Fibroblast of upper back skin (primary cell): ENCODE measurements around the gene MRPL18.
"Not testable (repeated sequence)": the region's sequence is repeated elsewhere in the genome, so short reads cannot be mapped to it uniquely, and the experiment has no call there.

Experiments used
- DNase-seq: peaks from one replicate; pipeline ENCODE4 v3.0.0-alpha.2; 2013

The MRPL18 gene

GRCh38 chr6:159790149-159790955 is at the start of gene MRPL18:
Gene MRPL18 (plus strand): TSS chr6:159790467. CDS start chr6:159790588, 121 bp downstream.
- DNase-seq, result peak; percentile 97

GRCh38 chr6:159742165-159742564 is 48.1 kb upstream of the MRPL18 start:
- DNase-seq, result no peak

- no peak for DNase-seq
These were observed 45.2 kb upstream of the MRPL18 start for GRCh38 chr6:159745081-159745480.

- DNase-seq, result no peak
These were observed 43.5 kb upstream of the MRPL18 start for GRCh38 chr6:159746759-159747158.

- not testable (repeated sequence) for DNase-seq
These were observed 42.1 kb upstream of the MRPL18 start for GRCh38 chr6:159748127-159748526.

- DNase-seq, result no peak
These were observed 38.8 kb upstream of the MRPL18 start for GRCh38 chr6:159751448-159751847.

GRCh38 chr6:159753081-159753872 is 37.0 kb upstream of the MRPL18 start:
- no peak for DNase-seq

- DNase-seq, result no peak
These were observed 35.9 kb upstream of the MRPL18 start for GRCh38 chr6:159754401-159754800.

GRCh38 chr6:159754959-159755914 is 35.0 kb upstream of the MRPL18 start:
- DNase-seq, result no peak

GRCh38 chr6:159756508-159756907 is 33.8 kb upstream of the MRPL18 start:
- DNase-seq, result no peak

- DNase-seq, result peak; percentile 94
These were observed 32.0 kb upstream of the MRPL18 start for GRCh38 chr6:159758031-159759001.

GRCh38 chr6:159759645-159760044 is 30.6 kb upstream of the MRPL18 start:
- DNase-seq, result no peak

GRCh38 chr6:159760602-159761057 is 29.6 kb upstream of the MRPL18 start:
- DNase-seq, result peak; percentile 96

- peak; percentile 10 for DNase-seq
These were observed 29.0 kb upstream of the MRPL18 start for GRCh38 chr6:159761129-159761872.

- peak; percentile 96 for DNase-seq
These were observed 28.2 kb upstream of the MRPL18 start, which contains the start of gene ACAT2 for GRCh38 chr6:159761873-159762680. Gene ACAT2 (plus strand): TSS chr6:159762045. CDS start chr6:159762088, 43 bp downstream.

GRCh38 chr6:159762681-159763293 is 27.5 kb upstream of the MRPL18 start:
- DNase-seq, result no peak

- no peak for DNase-seq
These were observed 23.4 kb upstream of the MRPL18 start for GRCh38 chr6:159766906-159767305.

GRCh38 chr6:159769470-159769869 is 20.8 kb upstream of the MRPL18 start:
- DNase-seq, result no peak

- DNase-seq, result no peak
These were observed 18.1 kb upstream of the MRPL18 start for GRCh38 chr6:159772196-159772595.
